IMR-90 (cell line): Measurements from ENCODE around the gene DCC. TPM values are rescaled to one million over a fixed set of nuclear protein-coding genes. Genes with fewer than 3 reads are reported as not detected.

ENCODE experiments used
- ATAC-seq: fragments of 200-7000 bp; cut with Tn5 transposase; 2 replicates; pipeline ENCODE4 v1.9.1; 2020; ENCODE audit warnings: low read depth, mild to moderate bottlenecking, moderate library complexity
- BruUV-seq: library from RNA; stranded (reverse); fragments of 400-500 nt; replicated peaks from 2 replicates; lab custom pipeline; 2021; lab: Mats Ljungman, UMichigan
- CTCF ChIA-PET: fragments of 300-600 bp; formaldehyde crosslinking; extraction: SDS; loops from one replicate; lab custom pipeline; 2021; ENCODE audit warnings: antibody characterized with exemption; lab: Yijun Ruan, JAX
- POLR2A ChIA-PET: fragments of 300-600 bp; sonication (Branson Sonifier 250); formaldehyde crosslinking; loops from one replicate; lab custom pipeline; 2022; ENCODE audit warnings: antibody characterized with exemption; ENCODE audit not compliant: unreplicated experiment; lab: Charles Lee
- DNase-seq: peaks from one replicate; pipeline ENCODE4 v3.0.0; 2013
- H2AFZ ChIP-seq: replicated peaks from 2 replicates; pipeline ENCODE3; 2013; ENCODE audit warnings: low read length, mild to moderate bottlenecking; ENCODE audit not compliant: poor library complexity
- H2AK5ac ChIP-seq: 2 replicates; pipeline ENCODE4 v1.6.1; 2013; ENCODE audit warnings: low read depth, low read length, inconsistent platforms
- H2AK9ac ChIP-seq: replicated peaks from 2 replicates; pipeline ENCODE3; 2013; ENCODE audit warnings: mild to moderate bottlenecking, low read depth, low read length, moderate library complexity; ENCODE audit not compliant: poor library complexity
- H2BK120ac ChIP-seq: 2 replicates; pipeline ENCODE4 v1.6.1; 2013; ENCODE audit warnings: low read depth, low read length, inconsistent platforms
- H2BK15ac ChIP-seq: 3 replicates; pipeline ENCODE4 v1.6.1; 2013; ENCODE audit warnings: low read depth, low read length, inconsistent platforms
- H2BK20ac ChIP-seq: 2 replicates; pipeline ENCODE4 v1.6.1; 2013; ENCODE audit warnings: low read depth, mild to moderate bottlenecking, inconsistent platforms, low read length, moderate library complexity
- H2BK5ac ChIP-seq: 2 replicates; pipeline ENCODE4 v1.6.1; 2013; ENCODE audit warnings: mild to moderate bottlenecking, low read depth, low read length, inconsistent platforms; ENCODE audit not compliant: poor library complexity, severe bottlenecking
- H3K14ac ChIP-seq: replicated peaks from 2 replicates; pipeline ENCODE4 v1.6.1; 2013; ENCODE audit warnings: low read depth, low read length, inconsistent platforms
- H3K18ac ChIP-seq: 2 replicates; pipeline ENCODE4 v1.6.1; 2013; ENCODE audit warnings: low read depth, low read length, control low read depth
- H3K23ac ChIP-seq: 2 replicates; pipeline ENCODE4 v1.6.1; 2013; ENCODE audit warnings: low read depth, low read length, inconsistent platforms
- H3K27ac ChIP-seq: 2 replicates; pipeline ENCODE4 v1.5.1; 2013; ENCODE audit warnings: mild to moderate bottlenecking, control low read depth, low read length; ENCODE audit not compliant: insufficient read depth
- H3K27me3 ChIP-seq: 2 replicates; pipeline ENCODE4 v1.6.1; 2013; ENCODE audit warnings: low read length; ENCODE audit not compliant: control insufficient read depth, insufficient read depth
- H3K36me3 ChIP-seq: 2 replicates; pipeline ENCODE4 v1.6.1; 2013; ENCODE audit warnings: low read length, mixed read lengths; ENCODE audit not compliant: control insufficient read depth, insufficient read depth
- H3K4ac ChIP-seq: 2 replicates; pipeline ENCODE4 v1.6.1; 2013; ENCODE audit warnings: low read depth, low read length, inconsistent platforms
- H3K4me1 ChIP-seq: 2 replicates; pipeline ENCODE4 v1.6.1; 2013; ENCODE audit warnings: low read length, mixed read lengths; ENCODE audit not compliant: control insufficient read depth, insufficient read depth
- H3K4me2 ChIP-seq: 2 replicates; pipeline ENCODE4 v1.6.1; 2013; ENCODE audit warnings: low read depth, mild to moderate bottlenecking, control low read depth, low read length, moderate library complexity
- H3K4me3 ChIP-seq: 2 replicates; pipeline ENCODE4 v1.5.1; 2013; ENCODE audit warnings: low read depth, mild to moderate bottlenecking, control low read depth, low read length, moderate library complexity; ENCODE audit not compliant: insufficient read depth
- H3K56ac ChIP-seq: 2 replicates; pipeline ENCODE4 v1.6.1; 2013; ENCODE audit warnings: low read length, inconsistent platforms; ENCODE audit not compliant: insufficient read depth; ENCODE audit errors: extremely low read depth
- H3K79me1 ChIP-seq, 2 experiments: 2 replicates each; pipeline ENCODE4 v1.6.1; 2013; ENCODE audit warnings: low read length in 2 of 2, inconsistent platforms in 1 of 2, low read depth in 1 of 2
- H3K9ac ChIP-seq: 2 replicates; pipeline ENCODE4 v1.6.1; 2013; ENCODE audit warnings: low read depth, low read length, control low read depth
- H3K9me1 ChIP-seq: 2 replicates; pipeline ENCODE4 v1.6.1; 2013; ENCODE audit warnings: low read length, inconsistent platforms; ENCODE audit not compliant: insufficient read depth
- H3K9me3 ChIP-seq: 2 replicates; pipeline ENCODE4 v1.6.1; 2013; ENCODE audit warnings: low read length; ENCODE audit not compliant: control insufficient read depth, insufficient read depth
- H4K20me1 ChIP-seq: 2 replicates; pipeline ENCODE4 v1.6.1; 2013; ENCODE audit warnings: low read length, inconsistent platforms; ENCODE audit not compliant: insufficient read depth
- H4K5ac ChIP-seq: 2 replicates; pipeline ENCODE4 v1.6.1; 2013; ENCODE audit warnings: mild to moderate bottlenecking, low read depth, low read length, control low read depth
- H4K8ac ChIP-seq, 2 experiments: 2 replicates each; pipeline ENCODE4 v1.6.1; 2013; ENCODE audit warnings: low read depth in 2 of 2, low read length in 2 of 2, control low read depth in 1 of 2, inconsistent platforms in 1 of 2
- H4K91ac ChIP-seq: 2 replicates; pipeline ENCODE4 v1.6.1; 2013; ENCODE audit warnings: low read depth, low read length, inconsistent platforms; ENCODE audit not compliant: insufficient read depth
- CEBPB ChIP-seq: IDR thresholded peaks from 2 replicates; pipeline ENCODE4 v1.6.1; 2012; ENCODE audit warnings: low read depth, low read length, improper control_type of control experiment
- FOS ChIP-seq: fragments of 150-350 bp; IDR thresholded peaks from 2 replicates; pipeline ENCODE4 v1.6.1; 2016; ENCODE audit warnings: low read depth, low read length
- RAD21 ChIP-seq: IDR thresholded peaks from 2 replicates; pipeline ENCODE4 v1.6.1; 2012; ENCODE audit warnings: low read length, improper control_type of control experiment
- SMC3 ChIP-seq: fragments of 150-350 bp; IDR thresholded peaks from 2 replicates; pipeline ENCODE4 v1.6.1; 2016; ENCODE audit warnings: low read depth, mild to moderate bottlenecking, antibody characterized with exemption, low read length, moderate library complexity
- WGBS, 2 experiments: methylation state at CpG; one replicate each; pipeline versions ENCODE4 v1.1.5 to v1.1.7; 2013; ENCODE audit warnings: missing lambda C conversion rate in 2 of 2; ENCODE audit not compliant: insufficient read length in 1 of 2; ENCODE audit errors: extremely low coverage in 2 of 2; 5-methylcytosine and 5-hydroxymethylcytosine counted together
- dilution Hi-C: fragments of 300-500 bp; cut with HindIII; formaldehyde crosslinking; loops from one replicate; pipeline ENCODE4 v1.14.3; 2018; ENCODE audit warnings: low sequenced_read_pairs; ENCODE audit not compliant: unreplicated experiment
- in situ Hi-C: fragments of 300-500 bp; cut with MboI; formaldehyde crosslinking; loops from 3 replicates; pipeline ENCODE4 v1.14.3; 2019; ENCODE audit warnings: low sequenced_read_pairs, inconsistent platforms, mixed read lengths
- intact Hi-C: fragments of 100-400 bp; cut with micrococcal nuclease; formaldehyde crosslinking; loops from 2 replicates; pipeline ENCODE4 v1.10.0; 2022
- polyA plus RNA-seq, 3 experiments: library from polyadenylated mRNA; depleted of rRNA; stranded (reverse); fragments of >200 nt; gene quantifications; 2 replicates each; pipeline ENCODE4 v1.2.3, GENCODE V29; 2012; ENCODE audit warnings: low replicate concordance in 1 of 3
- total RNA-seq: library from RNA; depleted of rRNA; stranded (reverse); fragments of >200 nt; gene quantifications from 2 replicates; pipeline ENCODE4 v1.2.3, GENCODE V29; 2012

DCC gene
- total and polyA plus RNA-seq, 2 of the 4 experiments (the other 2 are of a cell fraction) = 0.31 to 0.54 TPM

- no peak overlapping the region for H3K27ac ChIP-seq
- DNase-seq = no peak
- no peak overlapping the region for H2BK15ac ChIP-seq
- H2AFZ ChIP-seq = no peak overlapping the region
- ChIA-PET POLR2A (no interaction called here), CTCF (no interaction called here)
- no CpG with 5 or more reads among the region's 1 CpG for WGBS, 2 experiments
- no peak overlapping the region for H2AK9ac ChIP-seq
- H4K5ac ChIP-seq = no peak overlapping the region
- no peaks in the 10 kb centered on the region for H3K9me1 ChIP-seq
- no peak overlapping the region for H3K18ac ChIP-seq
- H4K20me1 ChIP-seq = no peaks in the 10 kb centered on the region
- ATAC-seq = no peak
- no peak overlapping the region for H2AK5ac ChIP-seq
- no peak overlapping the region for H3K23ac ChIP-seq
- no peak overlapping the region for H3K14ac ChIP-seq
- no peak overlapping the region for H3K9ac ChIP-seq
- intact Hi-C loops = no loop called here
- no peaks in the 10 kb centered on the region for H3K27me3 ChIP-seq
- no TSS peak for BruUV-seq
- H2BK120ac ChIP-seq = no peak overlapping the region
- dilution Hi-C loops = no loop called here
- no peak overlapping the region for H2BK5ac ChIP-seq
- no peaks in the 10 kb centered on the region for H3K36me3 ChIP-seq
- H4K91ac ChIP-seq = no peak overlapping the region
- no peak overlapping the region for H3K4me3 ChIP-seq
- H2BK20ac ChIP-seq = no peak overlapping the region
- H3K9me3 ChIP-seq = 0 out of 2 replicates have a peak, but pooled peaks cover 2% of the 10 kb centered on the region
- H3K4ac ChIP-seq = no peak overlapping the region
- H3K56ac ChIP-seq = no peak overlapping the region
- TF ChIP-seq CEBPB = no peak
- no peak for TF ChIP-seq FOS
- no peak for TF ChIP-seq RAD21
- no peak for TF ChIP-seq SMC3
- H4K8ac ChIP-seq = no peak overlapping the region
- no peaks in the 10 kb centered on the region for H3K79me1 ChIP-seq
- in situ Hi-C loops = no loop called here
- no peaks in the 10 kb centered on the region for H3K4me1 ChIP-seq
- no peak overlapping the region for H3K4me2 ChIP-seq
These were observed 69.7 kb downstream of the DCC start for GRCh38 chr18:52409727-52410126.
